K562 (cell line): Measurements from ENCODE around the gene ST3GAL3. TPM values are rescaled to one million over a fixed set of nuclear protein-coding genes. Genes with fewer than 3 reads are reported as not detected.

Experiments
- ATAC-seq: fragments of 200-7000 bp; cut with Tn5 transposase; 3 replicates; pipeline ENCODE4 v1.9.1; 2020; ENCODE audit warnings: moderate library complexity
- BruUV-seq: library from RNA; stranded (reverse); fragments of 400-500 nt; replicated peaks from 2 replicates; lab custom pipeline; 2021; lab: Mats Ljungman, UMichigan
- CTCF ChIA-PET: fragments of 300-600 bp; formaldehyde crosslinking; extraction: SDS; loops from one replicate; lab custom pipeline; 2021; ENCODE audit warnings: low intra/inter-chr PET ratio; lab: Yijun Ruan, JAX
- POLR2A ChIA-PET: fragments of 300-600, 350-650 bp; sonication (Branson Sonifier 250); formaldehyde crosslinking; extraction: SDS; loops from one replicate; lab custom pipeline; 2021; ENCODE audit warnings: antibody characterized with exemption, inconsistent platforms; lab: Yijun Ruan, JAX
- DNase-seq, 4 experiments: peaks; one replicate each; pipeline versions ENCODE4 v3.0.0 to v3.0.0-alpha.2; 2011 to 2018; ENCODE audit warnings: low spot score in 3 of 4, mixed read lengths in 3 of 4; ENCODE audit errors: extremely low read depth in 1 of 4
- FAIRE-seq: peaks from 2 replicates; lab custom pipeline; 2011; peaks lifted over from hg19 to GRCh38; lab: Jason Lieb, UNC
- H2AFZ ChIP-seq: 2 replicates; pipeline ENCODE4 v1.6.0; 2011; ENCODE audit warnings: low read depth, low read length, control low read depth, inconsistent platforms
- H3K27ac ChIP-seq: fragments of 200-600 bp; 3 replicates; pipeline ENCODE4 v1.8.0; 2011; ENCODE audit warnings: low read depth, mild to moderate bottlenecking, control low read depth, inconsistent platforms, low read length, moderate library complexity, mixed read lengths; ENCODE audit errors: extremely low read depth
- H3K27me3 ChIP-seq, 2 experiments: fragments of 300-600 bp in 1 of 2; 2 replicates in 1 of 2; 3 replicates in 1 of 2; pipeline versions ENCODE4 v1.6.0 to v1.8.0; 2011; ENCODE audit warnings: inconsistent platforms in 2 of 2, low read length in 2 of 2, mild to moderate bottlenecking in 1 of 2, mixed read lengths in 1 of 2, moderate library complexity in 1 of 2; ENCODE audit not compliant: control insufficient read depth in 2 of 2, insufficient read depth in 2 of 2
- H3K36me3 ChIP-seq: fragments of 300-600 bp; 3 replicates; pipeline ENCODE4 v1.8.0; 2011; ENCODE audit warnings: mild to moderate bottlenecking, low read length, inconsistent platforms; ENCODE audit not compliant: control insufficient read depth, insufficient read depth
- H3K4me1 ChIP-seq, 2 experiments: fragments of 200-600 bp in 1 of 2; replicated peaks in 1 of 2; 2 replicates in 1 of 2; 3 replicates in 1 of 2; pipeline versions ENCODE4 v1.5.1 to v1.8.0; 2011; ENCODE audit warnings: inconsistent platforms in 2 of 2, low read length in 2 of 2, mild to moderate bottlenecking in 1 of 2, mixed read lengths in 1 of 2, moderate library complexity in 1 of 2; ENCODE audit not compliant: control insufficient read depth in 2 of 2, insufficient read depth in 2 of 2
- H3K4me2 ChIP-seq: 2 replicates; pipeline ENCODE4 v1.6.1; 2011; ENCODE audit warnings: low read length, control low read depth, inconsistent platforms, mixed read lengths; ENCODE audit not compliant: insufficient read depth
- H3K4me3 ChIP-seq: fragments of 200-600 bp; sonication (generic), shearing (Covaris generic); 2 replicates; pipeline ENCODE4 v1.5.1; 2016; ENCODE audit warnings: control low read depth, inconsistent platforms
- H3K79me2 ChIP-seq: fragments of 200-600 bp; 3 replicates; pipeline ENCODE4 v1.8.0; 2011; ENCODE audit warnings: low read length, inconsistent platforms; ENCODE audit not compliant: control insufficient read depth, insufficient read depth
- H3K9ac ChIP-seq, 2 experiments: 2 replicates each; pipeline versions ENCODE4 v1.6.0 to v1.6.1; 2011; ENCODE audit warnings: low read depth in 2 of 2, low read length in 2 of 2, control low read depth in 1 of 2, inconsistent platforms in 1 of 2, mild to moderate bottlenecking in 1 of 2, mixed read lengths in 1 of 2; ENCODE audit not compliant: insufficient read depth in 1 of 2
- H3K9me1 ChIP-seq: one replicate; pipeline ENCODE4 v1.6.0; 2011; ENCODE audit warnings: inconsistent platforms, mild to moderate bottlenecking, low read length, moderate library complexity; ENCODE audit not compliant: control insufficient read depth, insufficient read depth
- H3K9me3 ChIP-seq: replicated peaks from 2 replicates; pipeline ENCODE4 v1.5.1; 2011; ENCODE audit warnings: low read depth, low read length, inconsistent platforms; ENCODE audit not compliant: control insufficient read depth, insufficient read depth
- H4K20me1 ChIP-seq: replicated peaks from 2 replicates; pipeline ENCODE4 v1.6.1; 2011; ENCODE audit warnings: low read length, inconsistent platforms, mixed read lengths; ENCODE audit not compliant: control insufficient read depth, insufficient read depth
- ATF1 ChIP-seq, 2 experiments: fragments of 450-650 bp in 1 of 2; IDR thresholded peaks; 2 replicates each; pipeline ENCODE4 v1.6.1; 2016; ENCODE audit warnings: missing compliant biosample characterization in 1 of 2, missing genetic modification characterization in 1 of 2
- EP300 ChIP-seq: IDR thresholded peaks from 2 replicates; pipeline ENCODE4 v1.6.1; 2012; ENCODE audit warnings: low read length, improper control_type of control experiment
- HDAC2 ChIP-seq: fragments of 450-650 bp; IDR thresholded peaks from 2 replicates; pipeline ENCODE4 v1.6.1; 2016; ENCODE audit warnings: mild to moderate bottlenecking
- KLF10 ChIP-seq: fragments of 250-450 bp; sonication (Bioruptor Pico); IDR thresholded peaks from 2 replicates; pipeline ENCODE4 v1.6.1; 2021; ENCODE audit warnings: matching md5 sums
- MIER1 ChIP-seq: fragments of 450-650 bp; IDR thresholded peaks from 2 replicates; pipeline ENCODE4 v1.6.1; 2016; ENCODE audit warnings: antibody characterized with exemption, mild to moderate bottlenecking, low read depth
- MTA1 ChIP-seq: fragments of 450-650 bp; IDR thresholded peaks from 2 replicates; pipeline ENCODE4 v1.6.1; 2017; ENCODE audit warnings: borderline replicate concordance
- PRMT5 ChIP-seq: sonication (generic); formaldehyde crosslinking; IDR thresholded peaks from 2 replicates; pipeline ENCODE4 v1.5.0; 2020; ENCODE audit warnings: missing genetic modification reagents
- RNF2 ChIP-seq: sonication (generic); IDR thresholded peaks from 2 replicates; pipeline ENCODE4 v1.6.1; 2016
- SMC3 ChIP-seq: conservative IDR thresholded peaks from 2 replicates; pipeline ENCODE4 v1.6.1; 2011; ENCODE audit warnings: low read depth, low read length, improper control_type of control experiment; ENCODE audit not compliant: insufficient read depth
- SREBF2 ChIP-seq: sonication (generic); formaldehyde crosslinking; IDR thresholded peaks from 2 replicates; pipeline ENCODE4 v1.4.0; 2020; ENCODE audit warnings: mild to moderate bottlenecking, missing genetic modification reagents
- TCF3 ChIP-seq: sonication (generic); formaldehyde crosslinking; IDR thresholded peaks from 2 replicates; pipeline ENCODE4 v1.4.0; 2020; ENCODE audit warnings: mild to moderate bottlenecking, missing genetic modification reagents
- YBX1 ChIP-seq: fragments of 450-650 bp; IDR thresholded peaks from 2 replicates; pipeline ENCODE4 v1.7.1; 2016; ENCODE audit warnings: mild to moderate bottlenecking
- ZNF184 ChIP-seq: sonication (generic); formaldehyde crosslinking; IDR thresholded peaks from 2 replicates; pipeline ENCODE4 v1.5.0; 2020; ENCODE audit warnings: missing genetic modification reagents
- ZNF561 ChIP-seq: fragments of 450-650 bp; formaldehyde crosslinking; conservative IDR thresholded peaks from 2 replicates; pipeline ENCODE4 v1.4.0; 2020; ENCODE audit warnings: mild to moderate bottlenecking, moderate library complexity
- WGBS: fragments of 100-300 bp; shearing (Covaris generic); methylation state at CpG from one replicate; pipeline ENCODE4 v1.1.6; 2016; ENCODE audit warnings: low coverage, mixed read lengths; ENCODE audit not compliant: insufficient coverage; ENCODE audit errors: missing lambda C conversion rate; 5-methylcytosine and 5-hydroxymethylcytosine counted together
- in situ Hi-C: fragments of 300-500 bp; cut with MboI; formaldehyde crosslinking; loops from 4 replicates; pipeline ENCODE4 v1.15.0; 2018; ENCODE audit warnings: inconsistent platforms, mixed read lengths
- intact Hi-C: fragments of 100-400 bp; cut with micrococcal nuclease; formaldehyde crosslinking; loops from 2 replicates; pipeline ENCODE4 v1.14.2; 2022
- polyA plus RNA-seq, 8 experiments: library from polyadenylated mRNA; depleted of rRNA in 4 of 8; stranded (reverse) in 5 of 8; unstranded in 3 of 8; fragments of >200 nt; fragmentation: Nextera tagmentation in 2 of 8; fragmentation: Illumina TruSeq in 1 of 8; extraction: Ambion mirVana in 2 of 8; extraction: Trizol in 1 of 8; gene quantifications; 2 replicates each; pipeline versions ENCODE4 v1.2.1 to v1.2.3, GENCODE V29; 2011 to 2014; ENCODE audit warnings: inconsistent platforms in 1 of 8, missing spikeins in 1 of 8
- total RNA-seq, 7 experiments: library from RNA; depleted of rRNA in 6 of 7; stranded (reverse); fragments of >200 nt in 6 of 7; fragmentation: Illumina TruSeq in 2 of 7; extraction: Trizol in 2 of 7; gene quantifications; 2 replicates each; pipeline versions ENCODE4 v1.2.1 to v1.2.3, GENCODE V29; 2011 to 2021; ENCODE audit warnings: low replicate concordance in 1 of 7

The ST3GAL3 gene
- total and polyA plus RNA-seq, 9 of the 15 experiments (the other 6 are each of a cell fraction or from before 2014, with no cell fraction given) = 1.2 to 18.9 (median 11.0) TPM

GRCh38 chr1:43913051-43913501, 205.7 kb downstream of the ST3GAL3 start (continued):
- no peak for TF ChIP-seq SREBF2
- no peak for TF ChIP-seq HDAC2
- no peak for TF ChIP-seq SMC3
- no peak for TF ChIP-seq KLF10

GRCh38 chr1:43913666-43914360, 206.5 kb downstream of the ST3GAL3 start:
- no peak overlapping the region for H3K9ac ChIP-seq
- no peak for DNase-seq
- H3K4me1 ChIP-seq = peaks cover 0 to 5% of the 10 kb centered on the region in 2 experiments; a peak in 1 of 5 replicates
- intact Hi-C loops = no loop called here
- no TSS peak for BruUV-seq
- H3K4me3 ChIP-seq = no peak overlapping the region
- POLR2A ChIA-PET = interaction anchor here (0.7 to 3.0 kb wide), 5 partner anchors 10 to 78 kb away, joined by 3 to 19 read pairs (median 4); no protein-coding TSS in a partner anchor
- no peaks in the 10 kb centered on the region for H3K9me1 ChIP-seq
- in situ Hi-C loops = no loop called here
- CTCF ChIA-PET = no interaction called here
- H3K36me3 ChIP-seq = no peaks in the 10 kb centered on the region
- ATAC-seq = no peak
- H3K79me2 ChIP-seq = no peaks in the 10 kb centered on the region
- H3K27me3 ChIP-seq = no peaks in the 10 kb centered on the region
- no peak for TF ChIP-seq PRMT5 (CRISPR knock-in tag)
- TF ChIP-seq MTA1 = no peak
- no peak for TF ChIP-seq ZNF561
- no peak for TF ChIP-seq TCF3
- TF ChIP-seq EP300 = no peak
- no peak for TF ChIP-seq ATF1 (CRISPR knock-in tag; IDR thresholded peaks at IDR 0.05)
- no peak for TF ChIP-seq ATF1 (tag; IDR thresholded peaks at IDR 0.05)
- no peak for TF ChIP-seq ZNF184 (CRISPR knock-in tag)
- no peak for TF ChIP-seq MIER1
- no peak for TF ChIP-seq YBX1
- TF ChIP-seq RNF2 = no peak
- no peaks in the 10 kb centered on the region for H4K20me1 ChIP-seq
- FAIRE-seq = no peak
- 40% methylated on average over 18 of the region's 18 CpGs for WGBS
- no peaks in the 10 kb centered on the region for H3K9me3 ChIP-seq
- H3K4me2 ChIP-seq = no peak overlapping the region
- H3K27ac ChIP-seq = no peak overlapping the region
- H2AFZ ChIP-seq = no peak overlapping the region
